ENCODE data around the gene CLDN22.

CLDN22 gene

DNA sequence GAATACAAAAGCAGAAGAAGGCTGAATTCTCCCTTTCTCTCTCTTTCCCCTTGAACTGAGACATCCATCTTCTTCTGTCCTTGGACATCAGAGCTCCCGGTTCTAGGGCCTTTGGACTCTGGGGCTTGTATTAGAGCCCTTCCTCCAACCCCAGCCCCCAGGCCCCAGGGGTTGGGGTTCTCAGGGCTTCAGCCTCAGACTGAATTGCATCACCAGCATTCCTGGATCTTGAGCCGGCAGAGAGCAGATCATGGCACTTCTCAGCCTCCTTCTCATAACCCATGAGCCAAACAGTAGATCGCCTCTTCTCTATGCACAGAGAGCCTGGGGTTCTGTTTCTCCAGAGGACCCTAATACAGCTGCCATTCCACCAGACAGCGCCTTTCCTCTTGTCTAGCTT, 27.5 kb upstream of the CLDN22 start:
- POLR2A ChIA-PET: no interaction called here
- no peak for DNase-seq (ENCODE audit: extremely low spot score)
- CTCF ChIA-PET: no interaction called here
- no peak for TF ChIP-seq CTCF (IDR thresholded peaks at IDR 0.05; ENCODE audit: control extremely low read depth, extremely low read depth, low read depth, missing control alignments)

DNA sequence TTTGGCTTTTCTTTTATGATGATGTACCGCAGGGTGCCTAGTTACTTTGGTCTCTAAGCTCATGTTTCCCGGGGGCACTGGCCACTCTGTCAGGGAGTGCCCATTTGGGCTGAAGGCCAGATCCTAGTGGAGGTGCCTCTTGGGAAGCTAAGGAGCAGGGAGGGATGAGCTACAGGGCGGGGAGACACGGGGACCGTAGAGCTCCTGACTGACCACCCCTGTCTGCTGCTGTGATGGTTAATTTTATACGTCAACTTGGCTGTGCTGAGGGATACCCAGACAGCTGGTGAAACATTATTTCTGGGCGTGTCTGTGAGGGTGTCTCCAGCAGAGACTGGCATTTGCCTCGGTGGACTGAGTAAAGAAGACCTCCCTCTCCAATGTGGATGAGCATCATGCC, 27.1 kb upstream of the CLDN22 start:
- POLR2A ChIA-PET: no interaction called here
- CTCF ChIA-PET: no interaction called here
- no peak for TF ChIP-seq CTCF (IDR thresholded peaks at IDR 0.05; ENCODE audit: control extremely low read depth, extremely low read depth, low read depth, missing control alignments)
- no peak for DNase-seq (ENCODE audit: extremely low spot score)

DNA sequence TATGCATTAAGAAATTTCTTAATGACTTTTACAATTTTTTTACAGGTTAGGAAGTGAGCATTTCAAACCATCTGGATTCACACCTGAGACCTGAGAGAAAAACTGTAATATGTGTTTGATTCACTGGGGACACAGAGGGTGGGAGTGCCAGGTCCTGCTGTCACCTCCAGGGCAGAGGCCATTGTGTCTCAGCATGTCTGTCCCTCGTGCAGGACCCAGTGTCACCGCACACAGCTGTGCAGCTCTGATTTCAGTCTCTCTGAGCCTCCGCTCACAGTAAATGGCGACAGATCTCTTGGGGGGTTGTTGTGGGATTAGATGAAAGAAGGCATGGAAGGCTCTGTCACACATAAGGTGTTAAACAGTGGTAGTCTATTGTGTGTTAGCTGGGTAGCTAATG, 25.2 kb upstream of the CLDN22 start:
- CTCF ChIA-PET: no interaction called here

DNA sequence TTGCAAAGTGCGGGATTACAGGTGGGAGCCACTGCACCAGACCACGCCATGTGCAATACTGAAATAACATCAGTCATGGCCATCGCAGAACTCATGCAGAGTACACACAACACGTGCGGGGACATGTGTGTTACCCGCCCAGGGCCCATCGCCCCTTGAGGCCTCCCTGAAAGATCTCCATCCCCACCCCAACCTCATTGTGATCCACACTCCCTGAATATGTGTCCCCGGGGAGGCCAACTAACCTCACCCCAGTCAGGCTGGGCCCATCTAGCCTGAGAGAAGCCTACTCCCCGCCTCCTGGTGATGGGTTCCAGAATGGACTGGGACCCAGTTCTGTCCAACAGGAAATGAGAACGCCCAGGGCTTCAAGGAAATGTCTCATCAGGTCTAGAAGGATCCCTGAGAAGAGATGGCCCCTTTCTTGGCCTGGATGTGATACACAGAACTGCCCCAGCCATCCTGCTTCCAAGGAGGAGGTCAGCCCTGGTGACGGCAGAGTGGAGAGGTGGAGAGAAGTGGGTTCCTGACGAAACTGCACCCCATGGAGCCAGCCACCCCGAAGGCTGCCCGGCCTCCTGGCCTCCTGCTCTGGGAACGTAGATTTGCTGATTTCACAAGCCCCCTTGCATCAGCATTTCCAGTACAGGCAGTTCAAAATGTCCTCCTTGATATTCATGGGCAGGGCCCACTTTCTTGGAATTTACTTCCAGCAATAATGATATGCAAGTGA, 24.6 kb upstream of the CLDN22 start:
- TF ChIP-seq CTCF (IDR thresholded peaks at IDR 0.05; ENCODE audit: control extremely low read depth, extremely low read depth, low read depth, missing control alignments): no peak
- no peak for DNase-seq (ENCODE audit: extremely low spot score)
- CTCF ChIA-PET: no interaction called here
- POLR2A ChIA-PET: no interaction called here

More for the DNA sequence above, 25.2 kb upstream of the CLDN22 start:
- DNase-seq (ENCODE audit: extremely low spot score): no peak
- no peak for TF ChIP-seq CTCF (IDR thresholded peaks at IDR 0.05; ENCODE audit: control extremely low read depth, extremely low read depth, low read depth, missing control alignments)
- POLR2A ChIA-PET: no interaction called here

DNA sequence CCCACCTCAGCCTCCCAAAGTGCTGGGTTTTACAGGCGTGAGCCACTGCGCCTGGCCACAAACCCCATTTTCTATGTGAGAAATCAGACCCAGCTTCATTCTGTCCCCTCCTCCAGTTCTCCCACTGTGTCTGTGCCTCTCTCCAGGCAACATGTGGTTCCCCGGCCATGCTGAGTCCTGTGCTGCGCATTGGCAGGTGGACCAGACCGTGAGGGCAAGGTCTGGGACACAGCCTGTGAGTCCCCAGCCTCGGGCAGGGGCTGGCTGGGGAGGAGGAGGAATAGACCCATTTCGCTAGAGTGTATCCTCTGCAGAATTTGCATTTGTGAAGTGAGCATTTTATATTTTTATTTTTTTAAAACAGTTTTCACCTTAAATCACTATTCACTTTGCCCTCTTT, 23.7 kb upstream of the CLDN22 start:
- DNase-seq (ENCODE audit: extremely low spot score): no peak
- POLR2A ChIA-PET: no interaction called here
- TF ChIP-seq CTCF (IDR thresholded peaks at IDR 0.05; ENCODE audit: control extremely low read depth, extremely low read depth, low read depth, missing control alignments): no peak
- CTCF ChIA-PET: no interaction called here

DNA sequence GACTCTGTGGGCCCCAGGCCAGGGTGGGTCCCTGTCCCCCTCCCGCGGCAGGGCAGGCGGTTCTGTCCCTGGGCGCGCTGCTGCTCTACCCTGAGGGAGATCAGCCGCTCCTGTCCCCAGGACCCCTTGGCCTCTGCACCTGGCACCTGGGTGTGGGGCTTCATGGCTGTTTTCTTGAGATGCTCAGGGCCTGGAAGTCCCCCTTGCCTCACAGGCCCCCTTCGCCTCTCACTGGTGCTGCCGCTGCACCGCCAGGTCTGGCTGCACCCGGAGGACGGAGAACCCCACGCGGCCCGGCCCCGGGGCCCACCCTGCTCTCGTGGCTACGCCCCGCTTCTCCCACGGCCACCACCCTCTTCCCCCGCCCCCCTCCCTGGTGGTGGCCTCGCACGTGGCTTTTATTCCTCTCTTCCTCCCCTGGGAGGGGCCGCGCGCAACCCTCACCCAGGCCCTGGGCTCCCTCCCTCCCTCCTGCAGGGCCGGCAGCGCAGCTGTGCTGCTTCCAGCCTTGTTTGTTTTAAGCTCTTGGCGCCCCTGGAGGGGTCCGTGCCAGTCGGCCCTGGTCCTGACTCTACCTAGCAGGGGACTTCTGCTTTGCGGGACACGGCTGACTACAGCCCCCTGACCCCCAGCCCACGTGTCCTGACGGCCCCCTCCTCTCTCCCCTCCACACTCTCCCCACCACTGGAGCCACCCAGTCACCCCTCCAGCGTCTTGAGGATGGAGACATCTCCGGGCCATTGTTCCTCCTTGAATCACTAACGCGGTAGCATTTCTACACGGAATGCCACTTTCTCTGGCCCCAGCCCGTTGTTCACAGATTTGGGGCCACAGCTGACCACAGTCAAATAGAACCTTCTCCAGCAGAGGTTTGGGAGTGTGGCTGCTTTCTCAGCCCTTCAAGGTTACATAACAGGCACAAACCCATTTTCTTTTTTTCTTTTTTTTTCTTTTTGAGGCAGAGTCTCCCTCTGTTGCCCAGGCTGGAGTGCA, 22.8 kb upstream of the CLDN22 start:
- TF ChIP-seq CTCF (IDR thresholded peaks at IDR 0.05; ENCODE audit: control extremely low read depth, extremely low read depth, low read depth, missing control alignments): no peak
- CTCF ChIA-PET: no interaction called here
- POLR2A ChIA-PET: no interaction called here
- DNase-seq (ENCODE audit: extremely low spot score): no peak

Measured in GM10248 (cell line).